Measurements from ENCODE around the gene TDRKH.
"Not testable (repeated sequence)": the region's sequence is repeated elsewhere in the genome, so short reads cannot be mapped to it uniquely, and the experiment has no call there.

TDRKH gene

GRCh38 chr1:151763990-151764389 is 26.3 kb downstream of the TDRKH start:
- FAIRE-seq (no peak), DNase-seq (ENCODE audit: low spot score) (no peak)

DNA sequence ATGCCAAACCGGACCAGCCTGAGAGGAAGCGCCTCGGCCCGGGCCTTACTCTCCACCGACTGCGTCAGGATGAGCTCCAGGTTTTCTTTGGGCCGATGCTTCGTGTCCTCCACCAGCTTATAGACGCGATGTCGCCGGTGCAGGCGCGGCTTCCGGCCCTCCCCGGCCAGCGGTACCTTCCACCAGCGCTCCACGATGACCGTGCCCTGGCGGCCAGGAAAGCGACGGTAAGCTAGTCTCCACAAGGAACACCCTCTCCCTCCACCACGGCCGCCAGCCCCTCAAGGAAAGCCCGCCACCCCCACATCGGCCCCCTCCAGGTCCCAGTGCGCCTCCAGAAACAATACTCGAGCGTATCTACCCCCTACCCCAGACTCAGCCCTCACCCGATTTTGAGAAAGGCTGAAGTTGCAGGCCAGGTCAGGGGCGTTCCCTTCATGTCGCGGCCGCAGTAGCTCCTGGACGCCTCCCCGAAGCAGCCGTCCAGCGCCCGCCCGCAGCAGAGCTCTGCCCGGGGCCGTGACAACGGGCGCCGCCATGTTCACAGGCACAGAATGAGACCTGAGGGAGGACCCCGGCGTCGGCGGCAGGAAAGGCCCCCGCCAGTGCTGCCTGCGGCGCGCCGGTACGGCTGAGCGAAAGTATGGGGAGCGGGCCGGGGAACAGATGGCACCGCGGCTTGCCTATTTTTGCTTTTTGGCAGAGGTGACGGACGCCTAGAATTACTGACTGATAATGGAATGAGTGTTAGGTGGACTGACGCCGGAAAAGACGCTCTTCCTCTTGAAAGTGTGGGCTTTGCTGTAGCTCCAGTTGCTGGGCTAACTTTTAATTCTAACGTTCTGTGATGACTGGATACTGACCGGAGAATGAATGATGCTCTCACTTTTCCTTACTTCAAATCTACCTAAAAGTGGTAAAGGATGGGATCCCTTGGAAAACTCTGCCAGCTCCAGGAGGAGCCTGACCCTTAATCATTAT is 27.1 kb downstream of the TDRKH start, which contains the start of gene MRPL9:
MRPL9 (minus strand) TSS at position 556 of the 981 bp plus-strand sequence; CDS start at position 539, 17 bp downstream.
- FAIRE-seq (no peak), DNase-seq (ENCODE audit: low spot score) (peak; percentile 64)

GRCh38 chr1:151760597-151761385 is 29.5 kb downstream of the TDRKH start:
- no peak for FAIRE-seq
- DNase-seq (ENCODE audit: low spot score), result no peak

GRCh38 chr1:151759241-151759640 is 31.1 kb downstream of the TDRKH start:
- DNase-seq (ENCODE audit: low spot score) (no peak), FAIRE-seq (no peak)

DNA sequence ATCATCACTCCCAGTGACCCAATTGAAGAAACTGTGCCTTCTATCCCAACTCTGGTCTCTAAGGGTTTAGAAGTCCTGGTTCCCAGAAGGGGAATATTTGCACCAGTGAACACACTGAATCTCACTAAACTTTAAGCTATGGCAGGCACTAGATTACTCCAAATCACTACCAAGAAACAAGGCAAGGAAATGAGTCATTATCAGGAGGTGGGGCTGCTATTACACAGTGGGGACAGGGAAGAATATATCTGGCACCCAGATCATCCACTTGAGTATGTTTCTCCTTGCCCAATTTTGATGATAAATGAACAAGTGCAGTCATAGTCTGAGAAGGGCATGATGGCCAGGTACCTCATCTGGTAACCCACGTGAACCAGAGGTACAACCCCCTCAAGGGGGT is 34.0 kb downstream of the TDRKH start:
- no peak for FAIRE-seq

DNA sequence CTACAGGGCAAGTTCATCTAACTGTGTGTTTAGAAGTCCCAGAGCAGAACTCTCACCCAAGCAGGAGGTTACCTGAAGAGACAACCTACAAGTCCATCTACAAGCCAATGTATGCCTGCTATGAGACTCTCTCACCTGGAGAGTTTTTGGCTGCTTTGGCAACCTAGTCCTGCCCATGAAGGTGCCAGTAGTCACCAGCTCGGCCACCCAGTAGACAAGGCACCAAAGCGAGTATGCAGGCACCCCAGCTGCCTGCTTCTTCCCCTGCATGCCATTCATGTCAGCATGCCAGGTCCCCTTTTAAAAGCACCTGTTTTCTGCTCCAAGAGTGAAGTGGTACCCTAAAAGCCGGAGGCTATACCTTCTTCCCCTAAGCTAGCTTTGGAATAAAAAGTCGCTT is 48.8 kb downstream of the TDRKH start:
- no peak for FAIRE-seq

More for the DNA sequence above, 34.0 kb downstream of the TDRKH start:
- DNase-seq (ENCODE audit: low spot score), result peak; percentile 11

DNA sequence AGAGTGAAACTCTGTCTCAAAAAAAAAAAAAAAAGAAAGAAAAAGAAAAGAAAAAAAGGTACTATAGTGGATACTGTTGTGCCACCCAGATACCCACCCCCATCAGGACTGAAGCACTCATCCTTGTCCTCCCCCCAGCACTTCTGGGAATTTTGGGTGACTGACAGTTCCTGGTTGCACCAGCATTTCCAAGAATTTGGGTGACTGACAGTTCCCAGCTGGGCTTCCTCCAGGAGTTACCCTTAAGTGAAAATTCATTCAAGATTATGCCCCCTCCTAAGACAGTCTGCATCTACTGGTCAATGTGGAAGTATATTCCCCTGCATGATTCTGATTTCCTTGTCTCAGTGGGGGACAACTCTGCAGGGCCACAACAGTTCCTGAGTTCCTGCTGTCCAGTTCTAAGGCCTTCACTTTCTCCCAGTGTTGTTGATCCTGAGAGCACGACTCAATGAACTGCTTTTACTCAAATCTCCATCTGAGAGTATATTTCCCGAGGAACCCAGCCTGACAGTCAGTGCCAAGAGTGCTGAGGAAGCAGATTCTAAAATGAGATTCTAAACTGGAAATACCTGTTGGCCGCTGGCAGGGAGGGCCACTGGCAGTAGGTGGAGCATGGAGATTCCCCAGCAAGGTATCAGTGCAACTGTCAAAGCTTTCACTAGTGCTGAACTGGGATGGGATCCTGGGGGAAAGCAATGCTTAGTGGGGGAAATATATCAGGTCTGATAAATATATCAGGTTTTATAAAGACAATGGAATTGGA is 50.5 kb downstream of the TDRKH start:
- FAIRE-seq (no peak), DNase-seq (ENCODE audit: low spot score) (no peak)

More for the DNA sequence above, 48.8 kb downstream of the TDRKH start:
- DNase-seq (ENCODE audit: low spot score), result no peak

GRCh38 chr1:151737479-151737878 is 52.8 kb downstream of the TDRKH start:
- DNase-seq (ENCODE audit: low spot score) (no peak), FAIRE-seq (no peak)

DNA sequence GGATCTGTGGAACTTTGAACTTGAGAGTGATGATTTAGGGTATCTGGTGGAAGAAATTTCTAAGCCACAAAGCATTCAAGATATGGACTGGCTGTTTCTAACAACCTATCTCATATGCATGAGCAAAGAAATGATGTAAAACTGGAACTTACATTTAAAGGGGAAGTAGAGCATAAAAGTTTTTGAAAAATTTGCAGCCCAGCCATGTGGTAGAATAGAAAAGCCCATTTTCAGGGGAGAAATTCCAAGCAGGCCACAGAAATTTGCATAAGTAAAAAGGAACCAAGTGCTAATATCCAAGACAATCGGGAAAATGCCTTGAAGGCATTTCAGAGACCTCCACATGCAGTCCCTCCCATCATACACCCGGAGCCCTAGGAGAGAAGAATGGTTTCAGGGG is 53.3 kb downstream of the TDRKH start:
- FAIRE-seq, result no peak
- no peak for DNase-seq (ENCODE audit: low spot score)

DNA sequence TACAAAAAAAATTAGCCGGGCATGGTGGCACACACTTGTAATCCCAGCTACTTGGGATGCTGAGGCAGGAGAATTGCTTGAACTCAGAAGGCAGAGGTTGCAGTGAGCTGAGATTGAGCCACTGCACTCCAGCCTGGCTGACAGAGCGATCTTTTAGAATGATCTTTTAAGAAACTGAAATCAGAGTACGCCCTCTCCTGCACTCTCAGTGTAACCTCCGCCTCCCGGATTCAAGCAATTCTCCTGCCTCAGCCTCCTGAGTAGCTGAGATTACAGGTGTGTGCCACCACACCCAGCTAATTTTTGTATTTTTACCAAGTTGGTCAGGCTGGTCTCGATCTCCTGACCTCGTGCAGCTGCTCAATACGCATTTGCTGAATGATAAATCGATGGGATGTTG is 56.3 kb downstream of the TDRKH start:
- FAIRE-seq; DNase-seq (ENCODE audit: low spot score): not testable (repeated sequence)

DNA sequence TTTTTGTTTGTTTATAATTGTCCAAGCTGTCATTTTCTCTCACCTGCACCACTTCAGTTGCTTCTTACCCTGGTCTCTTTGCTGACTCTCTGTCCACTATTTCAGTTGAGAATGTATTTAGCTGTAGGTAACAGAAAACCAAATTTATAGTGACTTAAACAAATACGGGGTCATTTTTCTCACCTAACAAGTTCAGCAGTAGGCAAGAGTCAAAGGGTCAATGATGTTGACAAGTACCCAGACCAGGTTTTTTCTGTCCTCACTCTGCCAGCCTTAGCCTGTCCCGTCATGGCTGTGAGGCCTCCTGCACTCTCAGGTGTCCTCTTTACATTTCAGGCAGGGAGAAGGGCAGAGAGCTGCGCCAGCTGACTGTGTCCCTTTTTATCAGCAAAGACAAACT is 57.2 kb downstream of the TDRKH start:
- no peak for DNase-seq (ENCODE audit: low spot score)
- FAIRE-seq, result no peak

DNA sequence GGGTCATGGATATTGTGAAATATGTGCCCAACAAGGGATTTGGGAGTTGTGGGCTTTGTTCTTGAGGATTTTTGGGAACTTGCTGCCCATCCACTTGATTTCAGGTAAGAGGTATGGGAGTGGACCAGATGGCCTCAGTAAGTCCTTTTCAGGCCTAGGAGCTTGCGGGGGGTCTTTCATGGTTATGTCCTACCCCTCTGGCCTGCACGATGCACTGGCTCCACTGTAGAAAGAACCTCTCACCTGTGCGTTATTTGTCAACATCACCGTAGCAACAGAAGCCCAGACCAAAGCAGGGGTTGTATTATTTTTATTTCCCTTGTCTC is 60.4 kb downstream of the TDRKH start:
- FAIRE-seq (no peak), DNase-seq (ENCODE audit: low spot score) (no peak)

DNA sequence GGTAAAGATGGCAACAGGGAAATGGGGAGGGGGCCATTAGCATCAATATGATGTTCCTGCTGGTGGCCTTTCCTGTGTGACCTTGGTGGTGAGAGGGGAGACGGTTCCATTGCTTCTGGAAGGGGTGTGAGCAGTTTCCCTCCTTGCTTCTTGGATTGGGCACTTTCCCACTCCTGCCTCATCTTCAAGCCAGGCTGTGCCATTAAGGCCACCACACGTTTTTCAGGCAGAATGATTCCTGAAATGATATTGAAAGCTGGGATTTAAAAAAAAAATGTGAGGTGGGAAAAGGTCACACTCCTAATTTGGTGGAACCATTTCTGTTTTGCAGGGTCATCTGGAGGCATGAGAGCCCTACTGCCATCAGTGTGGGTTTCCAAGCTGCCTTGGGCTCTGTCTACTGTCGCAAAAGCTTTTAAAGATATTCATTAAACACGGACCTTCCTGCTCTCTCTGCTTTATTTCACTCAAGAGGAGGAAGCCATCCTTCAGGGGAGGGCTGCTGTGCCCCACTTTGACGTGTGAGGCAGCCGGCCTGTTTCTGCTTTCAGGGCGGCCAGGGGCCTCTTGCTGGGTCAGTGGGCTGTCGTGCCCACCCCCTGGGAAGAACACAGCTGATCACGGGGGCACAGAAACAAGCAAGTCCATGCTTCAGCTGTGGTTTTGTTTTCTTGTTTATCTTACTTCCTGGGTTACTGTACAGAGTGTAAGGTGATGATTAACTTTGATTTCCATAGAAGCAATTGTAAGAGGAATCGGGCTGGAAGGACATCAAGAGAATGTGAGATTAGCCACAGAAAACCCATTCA is 60.9 kb downstream of the TDRKH start:
- FAIRE-seq (no peak), DNase-seq (ENCODE audit: low spot score) (no peak)

DNA sequence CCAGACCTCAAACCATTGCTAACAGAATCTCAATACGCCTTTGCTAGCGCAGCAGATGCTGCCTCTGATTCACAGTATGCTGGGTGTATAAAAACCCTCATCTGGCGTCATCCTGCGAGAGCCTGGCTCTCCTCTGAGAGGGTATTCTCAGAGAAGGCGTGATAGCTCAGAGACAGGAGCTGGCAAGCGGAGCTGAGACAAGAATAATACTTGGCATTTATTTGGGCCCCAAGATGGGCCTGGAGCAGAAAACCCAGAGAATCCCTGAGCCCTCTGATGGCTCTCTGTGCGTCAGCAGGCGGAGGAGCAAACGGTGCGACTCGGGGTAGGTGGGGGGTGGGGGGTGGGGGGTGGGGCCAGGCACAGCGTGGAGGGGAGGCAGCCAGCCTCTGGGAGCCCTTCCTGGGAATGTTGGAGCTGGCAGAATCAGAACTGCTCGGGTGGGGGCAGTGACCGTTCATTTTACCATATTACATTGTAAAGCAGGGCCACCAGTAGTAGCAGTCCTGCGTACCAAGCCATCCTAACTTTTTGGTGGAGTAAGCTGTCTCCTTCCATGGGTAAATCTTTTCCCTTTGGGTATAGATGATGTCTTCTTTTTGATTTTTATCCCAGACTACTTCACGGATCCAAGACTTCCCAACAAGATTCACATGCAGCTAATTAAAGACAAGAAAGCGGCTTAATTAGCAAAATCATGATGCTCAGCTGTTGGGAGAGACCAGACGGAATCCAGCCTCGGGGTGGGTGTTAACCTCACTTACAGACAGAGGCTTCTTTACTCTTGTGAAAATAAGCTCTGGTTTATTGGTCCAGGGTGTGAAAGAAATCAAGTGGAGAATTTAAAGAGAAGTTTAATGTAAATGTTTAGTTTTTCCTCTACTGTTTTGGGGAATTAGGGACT is 61.9 kb downstream of the TDRKH start:
- DNase-seq (ENCODE audit: low spot score) (no peak), FAIRE-seq (no peak)

DNA sequence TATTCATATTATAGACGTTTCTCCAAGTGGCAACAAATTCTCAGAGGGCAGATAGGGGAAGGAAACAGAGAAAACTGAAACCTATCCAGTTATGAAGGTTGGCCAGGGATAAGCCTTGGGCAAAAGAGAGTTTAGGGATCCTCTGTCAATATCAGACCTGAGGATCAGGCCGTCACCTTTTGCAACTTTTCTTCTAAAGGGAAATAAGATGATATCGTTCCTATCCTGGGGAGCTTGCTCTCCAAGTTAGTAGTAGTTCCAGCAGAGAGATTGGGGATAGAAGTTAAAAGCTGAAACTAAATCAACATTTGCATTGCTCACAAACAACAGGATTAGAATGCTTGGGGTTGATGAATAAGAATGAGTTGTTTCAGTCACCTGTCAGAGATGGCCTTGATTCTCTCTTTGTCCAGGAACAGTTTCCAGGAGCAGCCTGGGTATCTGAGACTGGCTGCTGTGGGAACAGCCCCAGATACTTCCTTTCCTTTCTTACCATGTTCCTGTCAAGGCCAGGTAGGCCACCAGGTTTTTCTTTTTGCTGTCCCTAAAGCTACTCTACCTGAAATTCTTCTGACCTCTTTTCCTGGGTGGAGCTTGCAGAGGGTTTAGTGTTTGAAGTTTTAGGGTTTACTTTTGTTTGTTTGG is 66.5 kb downstream of the TDRKH start:
- FAIRE-seq (no peak), DNase-seq (ENCODE audit: low spot score) (no peak)
